PC-9 (cell line): ENCODE data around the gene ACSL5.

Experiments
- EZH2 ChIP-seq: fragments of 200-600 bp; sonication (generic); IDR thresholded peaks from 2 replicates; pipeline ENCODE4 v1.8.0; 2017; ENCODE audit warnings: antibody characterized with exemption, low read depth
- TF ChIP-seq, protein P1 (sequence below): fragments of 200-600 bp; sonication (generic); conservative IDR thresholded peaks from 2 replicates; pipeline ENCODE4 v1.6.1; 2017; ENCODE audit warnings: mixed run types, antibody characterized with exemption, mild to moderate bottlenecking, moderate library complexity

DNA sequence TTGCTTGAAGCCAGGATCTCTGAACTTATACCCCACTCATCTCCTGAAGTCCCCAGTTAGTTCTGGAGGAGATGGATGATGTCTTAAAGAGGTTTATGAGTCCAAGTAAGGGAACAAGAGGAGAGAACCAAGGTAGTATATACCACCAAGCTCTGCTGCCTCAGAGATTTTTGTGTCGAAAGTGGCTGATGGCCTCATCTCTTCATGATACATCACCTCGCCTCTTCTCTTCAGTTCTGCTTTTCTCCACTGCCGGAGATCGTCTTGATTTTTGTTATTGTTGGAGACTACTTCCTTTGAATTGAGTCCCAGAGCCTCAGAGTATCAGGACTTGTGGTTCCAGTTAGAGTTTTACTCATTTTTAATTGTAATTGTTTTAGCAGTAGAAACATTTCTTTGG lies 75.0 kb downstream of the ACSL5 start:
- TF ChIP-seq, protein P1, sequence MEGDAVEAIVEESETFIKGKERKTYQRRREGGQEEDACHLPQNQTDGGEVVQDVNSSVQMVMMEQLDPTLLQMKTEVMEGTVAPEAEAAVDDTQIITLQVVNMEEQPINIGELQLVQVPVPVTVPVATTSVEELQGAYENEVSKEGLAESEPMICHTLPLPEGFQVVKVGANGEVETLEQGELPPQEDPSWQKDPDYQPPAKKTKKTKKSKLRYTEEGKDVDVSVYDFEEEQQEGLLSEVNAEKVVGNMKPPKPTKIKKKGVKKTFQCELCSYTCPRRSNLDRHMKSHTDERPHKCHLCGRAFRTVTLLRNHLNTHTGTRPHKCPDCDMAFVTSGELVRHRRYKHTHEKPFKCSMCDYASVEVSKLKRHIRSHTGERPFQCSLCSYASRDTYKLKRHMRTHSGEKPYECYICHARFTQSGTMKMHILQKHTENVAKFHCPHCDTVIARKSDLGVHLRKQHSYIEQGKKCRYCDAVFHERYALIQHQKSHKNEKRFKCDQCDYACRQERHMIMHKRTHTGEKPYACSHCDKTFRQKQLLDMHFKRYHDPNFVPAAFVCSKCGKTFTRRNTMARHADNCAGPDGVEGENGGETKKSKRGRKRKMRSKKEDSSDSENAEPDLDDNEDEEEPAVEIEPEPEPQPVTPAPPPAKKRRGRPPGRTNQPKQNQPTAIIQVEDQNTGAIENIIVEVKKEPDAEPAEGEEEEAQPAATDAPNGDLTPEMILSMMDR, result no peak
- TF ChIP-seq EZH2, result no peak
